GM21825 (cell line): ENCODE measurements around the gene LELP1.
"Not testable (repeated sequence)": the region's sequence is repeated elsewhere in the genome, so short reads cannot be mapped to it uniquely, and the experiment has no call there.

Source experiments
- ATAC-seq: cut with Tn5 transposase; IDR thresholded peaks from one replicate; pipeline ENCODE4 v1.9.1; 2021; ENCODE audit warnings: mild to moderate bottlenecking, moderate library complexity; ENCODE audit not compliant: unreplicated experiment

LELP1 gene

DNA sequence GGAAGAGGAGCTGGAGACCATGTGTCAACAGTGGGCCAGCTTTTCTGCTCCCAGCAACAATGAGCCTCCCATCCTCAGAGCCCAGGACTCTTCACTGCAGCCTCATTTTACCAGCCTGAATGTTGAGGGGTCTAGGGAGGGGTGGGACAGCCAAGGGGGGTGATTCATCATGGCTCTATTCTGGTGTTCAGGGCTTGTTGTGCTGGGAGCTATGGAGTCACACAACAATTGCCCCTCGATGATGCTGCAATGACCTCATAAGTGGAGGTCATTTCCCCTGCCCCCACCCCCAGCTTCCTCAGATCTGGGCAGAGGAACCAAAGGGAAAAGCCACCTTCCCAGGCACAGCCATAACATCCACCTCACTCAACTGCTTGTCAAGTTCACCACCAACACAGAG, at the start of gene LELP1:
Gene LELP1, plus strand, starts transcription at position 301 of the 400 bp plus-strand sequence. CDS start 1,278 bp downstream, outside the sequence.
- ATAC-seq = no peak

- ATAC-seq = no peak
Measured at GRCh38 chr1:153155541-153155940, 47.7 kb upstream of the LELP1 start.

- no peak for ATAC-seq
Measured at GRCh38 chr1:153168686-153169085, 34.5 kb upstream of the LELP1 start.

DNA sequence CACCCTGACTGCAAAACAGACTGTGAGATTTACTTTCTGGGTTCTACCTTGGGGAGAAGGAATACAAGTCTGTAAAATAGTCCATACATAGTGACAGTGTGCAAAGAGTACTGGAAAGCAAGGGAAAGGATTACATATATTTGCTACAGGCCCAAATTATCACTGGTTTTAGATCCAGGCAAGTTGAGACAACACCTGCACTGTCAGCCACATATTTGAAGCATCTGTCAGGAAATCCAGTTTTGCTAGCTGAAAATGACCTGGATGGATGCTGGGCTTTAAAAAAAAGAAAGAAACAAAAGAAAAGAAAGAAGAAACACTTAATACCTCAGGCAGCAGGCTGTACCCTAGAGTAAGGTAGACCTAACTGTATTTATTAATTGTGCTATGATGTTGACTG, 28.6 kb upstream of the LELP1 start:
- no peak for ATAC-seq

DNA sequence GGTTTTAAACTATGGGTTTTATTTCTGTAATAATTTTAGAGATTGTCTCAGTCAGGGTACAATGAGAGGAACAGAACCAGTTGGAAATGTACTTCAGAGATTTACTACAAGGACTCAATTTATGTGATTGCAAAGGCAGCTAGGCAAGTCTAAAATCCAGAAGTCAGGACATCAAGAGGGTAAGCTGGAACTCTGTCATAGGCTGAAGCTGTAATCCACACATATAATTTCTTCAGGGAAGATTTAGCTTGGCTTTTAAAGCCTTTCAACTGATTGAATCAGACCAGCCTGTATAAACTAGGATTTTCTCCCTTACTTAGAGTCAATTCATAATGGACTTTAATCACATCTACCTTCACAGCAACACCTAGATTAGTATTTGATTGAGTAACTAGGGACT, 24.3 kb upstream of the LELP1 start:
- no peak for ATAC-seq

DNA sequence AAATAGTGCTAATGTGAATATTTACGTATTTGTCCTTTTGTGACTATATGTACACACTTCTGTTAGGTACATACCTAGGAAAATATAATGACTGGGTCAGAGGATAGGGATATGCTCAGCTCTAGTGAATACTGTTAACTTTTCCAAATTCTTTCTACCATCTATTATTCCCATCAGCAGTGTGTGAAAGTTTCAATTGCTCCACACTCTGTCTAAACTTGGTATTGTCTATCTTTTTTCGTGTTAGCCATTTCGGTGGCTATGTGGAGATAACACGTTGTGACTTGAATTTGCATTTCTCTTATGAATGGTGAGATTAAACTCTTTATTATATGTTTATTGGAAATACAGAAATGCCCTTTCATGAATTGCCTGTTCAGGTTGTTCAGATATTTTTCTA, 22.7 kb upstream of the LELP1 start:
- ATAC-seq = no peak

DNA sequence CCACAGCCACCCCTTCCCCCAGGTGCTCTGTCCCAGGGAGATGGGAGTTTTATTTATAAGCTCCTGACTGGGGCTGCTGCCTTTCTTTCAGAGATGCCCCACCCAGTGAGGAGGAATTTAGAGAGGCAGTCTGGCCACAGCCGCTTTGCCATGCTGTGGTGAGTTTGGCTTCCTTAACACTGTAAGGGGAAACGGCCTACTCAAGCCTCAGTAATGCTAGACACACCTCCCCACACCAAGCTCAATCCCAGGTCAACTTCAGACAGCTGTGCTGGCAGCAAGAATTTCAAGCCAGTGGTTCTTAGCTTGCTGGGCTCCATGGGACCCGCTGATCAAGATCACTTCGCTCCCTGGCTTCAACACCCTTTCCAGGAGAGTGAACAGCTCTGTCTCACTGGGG, 14.9 kb upstream of the LELP1 start:
- ATAC-seq = not testable (repeated sequence)

GRCh38 chr1:153190373-153190772, 12.9 kb upstream of the LELP1 start:
- ATAC-seq = no peak

DNA sequence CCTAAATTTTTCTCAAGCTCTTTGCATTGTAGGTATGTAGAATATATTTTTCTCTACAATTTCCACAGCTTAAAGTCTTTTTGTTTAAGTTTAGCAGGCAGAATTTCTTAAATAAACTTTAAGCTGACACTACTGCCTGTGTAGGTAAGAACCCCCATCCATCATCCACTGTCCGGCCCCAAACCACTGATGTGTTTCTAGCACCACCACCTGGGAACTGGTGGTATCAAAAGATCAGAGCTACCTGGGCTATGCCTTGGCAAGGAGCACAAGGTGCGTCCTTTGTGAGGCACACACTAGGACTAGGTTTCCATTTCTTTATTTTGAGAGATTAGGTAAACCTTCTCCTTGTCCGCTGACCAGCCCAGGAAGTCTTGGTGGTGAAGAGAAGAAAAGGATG, 10.5 kb upstream of the LELP1 start:
- no peak for ATAC-seq

GRCh38 chr1:153194331-153195050, 8.7 kb upstream of the LELP1 start:
- no peak for ATAC-seq

DNA sequence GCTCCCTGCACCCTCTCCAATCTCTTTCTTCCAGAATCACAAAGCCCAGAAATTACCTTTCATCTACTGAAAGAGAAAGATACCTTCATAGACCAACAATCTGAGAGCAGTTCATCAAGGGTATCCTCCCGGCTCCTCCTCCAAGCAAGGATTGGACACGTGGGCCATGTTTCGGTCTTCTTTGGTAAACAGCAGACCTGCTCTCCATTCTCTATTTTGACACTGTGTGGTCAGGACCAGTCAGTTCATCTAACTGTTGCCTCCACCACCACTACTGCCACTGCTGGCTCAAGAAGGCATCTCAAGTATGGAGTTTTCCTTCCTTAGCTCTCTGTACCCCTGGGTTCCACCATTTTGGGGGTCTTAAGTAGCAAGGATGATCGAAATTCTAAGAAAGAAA, 8.0 kb upstream of the LELP1 start:
- no peak for ATAC-seq

GRCh38 chr1:153202006-153202405, 1.2 kb upstream of the LELP1 start:
- ATAC-seq = no peak

GRCh38 chr1:153206631-153207030, 3.4 kb downstream of the LELP1 start:
- no peak for ATAC-seq

GRCh38 chr1:153210206-153210605, 7.0 kb downstream of the LELP1 start:
- no peak for ATAC-seq

DNA sequence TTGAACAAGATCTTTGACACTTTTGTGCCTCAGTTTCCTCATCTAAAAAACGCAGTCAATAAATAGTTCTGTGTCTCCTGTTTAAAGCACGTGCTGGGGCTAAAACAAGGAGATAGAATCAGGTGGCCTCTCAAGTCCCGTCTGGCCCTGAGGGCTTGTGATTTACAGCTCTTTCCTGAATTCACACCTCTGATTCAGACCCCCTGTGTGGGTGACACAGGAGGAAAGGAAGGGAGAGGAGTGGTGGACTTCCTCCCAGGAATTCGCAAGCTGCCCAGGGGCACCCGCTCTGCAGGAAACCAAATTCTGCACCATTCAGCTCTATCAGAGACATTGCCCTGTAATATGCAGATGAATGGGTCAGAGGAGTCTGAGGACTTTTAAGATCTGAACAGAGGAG, 9.0 kb downstream of the LELP1 start:
- no peak for ATAC-seq

- ATAC-seq = no peak
Measured at GRCh38 chr1:153213519-153213918, 10.3 kb downstream of the LELP1 start.

DNA sequence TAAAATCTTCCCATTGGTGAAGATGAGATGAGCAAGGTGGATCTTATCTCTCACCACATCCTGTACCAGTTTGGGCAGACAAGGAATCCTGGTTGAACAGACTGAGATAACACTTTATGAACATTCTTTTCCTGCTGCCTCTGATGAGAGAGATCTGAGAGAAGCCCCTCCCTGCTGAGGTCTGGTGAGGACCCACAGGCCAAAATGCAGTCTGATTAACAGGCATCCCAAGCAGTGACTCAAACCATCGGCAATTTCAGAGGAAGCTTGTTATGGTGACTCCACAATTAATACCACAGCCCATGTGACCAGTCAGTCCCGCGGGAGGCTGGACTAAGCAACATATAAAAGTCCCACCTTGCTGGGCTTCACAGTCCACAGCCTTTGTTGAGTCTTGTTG, 14.0 kb downstream of the LELP1 start, which contains the start of gene PRR9:
Gene PRR9, plus strand, starts transcription at position 373 of the 400 bp plus-strand sequence. CDS start 561 bp downstream, outside the sequence.
- no peak for ATAC-seq

- ATAC-seq = no peak
Measured at GRCh38 chr1:153217744-153218416, 14.7 kb downstream of the LELP1 start.

DNA sequence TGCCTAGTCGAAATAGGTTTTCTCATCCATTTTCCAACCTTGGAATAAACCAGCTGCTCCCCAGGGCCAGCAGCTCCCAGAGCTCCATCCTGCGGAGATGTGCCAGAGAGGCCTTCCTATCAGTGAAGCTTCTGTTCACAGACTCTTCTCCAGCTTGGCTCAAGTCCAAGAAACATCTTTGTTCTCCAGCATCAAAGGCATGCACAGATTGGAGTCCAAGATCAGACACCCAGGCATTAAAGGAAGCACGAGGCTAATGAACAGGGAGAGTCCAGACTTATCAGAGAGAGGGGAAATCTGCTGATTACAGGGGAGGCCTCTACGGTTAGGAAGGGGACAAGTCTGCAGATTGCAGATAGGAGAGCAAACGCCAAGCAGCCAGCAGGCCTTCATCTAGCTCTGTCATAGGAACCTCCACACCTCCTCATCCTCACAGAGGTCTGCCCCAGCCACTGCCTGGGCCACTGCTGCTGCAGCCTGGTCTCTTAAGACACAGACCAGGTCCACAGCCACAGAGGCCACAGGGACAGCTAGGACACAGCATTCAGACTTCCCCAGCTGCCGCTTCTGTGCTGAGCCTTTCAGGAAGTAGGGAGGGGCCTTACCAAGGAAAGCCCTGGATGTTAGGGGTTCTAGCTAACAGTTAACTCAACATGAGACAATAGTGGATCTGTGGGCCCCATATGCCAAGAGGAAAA, 17.5 kb downstream of the LELP1 start:
- no peak for ATAC-seq

DNA sequence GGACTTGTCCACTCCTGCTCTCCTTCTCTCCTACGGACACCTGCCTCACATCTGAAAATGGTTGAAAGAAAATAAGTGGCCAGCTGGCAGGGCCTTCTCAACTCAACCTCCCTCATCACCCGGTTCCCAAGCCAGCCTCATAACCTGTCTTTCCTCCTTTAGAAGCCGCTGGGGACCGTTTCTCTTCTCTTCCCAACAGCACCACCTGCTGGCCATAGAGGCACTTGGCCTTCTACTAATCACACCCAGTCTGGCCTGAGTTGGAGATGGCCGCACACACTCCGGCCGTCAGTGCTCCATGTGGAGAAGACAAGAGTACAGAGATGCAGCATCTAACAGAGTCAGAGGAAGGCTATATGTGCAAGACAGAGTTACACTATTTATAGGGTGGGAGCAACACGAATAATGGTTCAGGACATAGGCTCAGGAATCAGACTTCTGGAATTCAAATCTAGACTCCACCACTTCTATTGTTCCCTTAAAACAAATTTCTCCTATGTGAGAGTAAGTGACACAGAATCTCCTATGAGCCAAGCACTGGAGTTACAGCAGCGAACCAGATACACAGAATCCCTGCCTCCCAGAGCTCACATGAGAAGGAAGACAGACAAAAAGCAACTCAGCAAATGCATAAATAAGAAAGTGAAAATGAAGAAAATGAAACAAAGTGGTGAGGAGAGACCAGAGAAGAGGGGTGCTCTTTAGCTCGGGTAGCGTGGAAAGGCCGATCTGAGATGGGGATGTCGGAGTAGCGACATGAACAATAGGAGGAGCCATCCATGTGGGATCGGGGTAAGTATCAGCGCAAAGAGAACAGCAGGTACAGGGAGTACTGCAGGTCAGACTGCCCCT, 20.0 kb downstream of the LELP1 start:
- not testable (repeated sequence) for ATAC-seq

DNA sequence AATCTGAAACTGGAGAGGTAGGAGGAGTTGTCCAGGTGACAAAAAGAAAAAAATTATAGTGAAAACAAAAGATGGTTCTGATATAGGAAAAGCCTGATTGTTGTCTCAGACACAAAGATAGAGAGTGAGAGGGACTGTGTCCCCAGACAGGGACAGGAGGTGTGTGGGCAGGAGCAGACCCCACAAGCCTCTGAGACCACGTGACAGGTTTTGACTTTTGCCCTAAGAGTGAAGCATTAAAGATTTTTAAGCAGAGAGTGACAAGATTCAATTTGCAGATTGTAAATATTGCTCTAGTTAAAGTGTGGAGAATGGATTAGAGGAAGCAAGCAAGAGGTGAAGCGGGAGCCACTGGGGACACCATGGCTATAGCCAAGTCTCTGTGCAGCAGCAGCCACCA, 24.6 kb downstream of the LELP1 start:
- no peak for ATAC-seq
